H9 (cell line): ENCODE data around the gene TMX1. TPM values are rescaled to one million over a fixed set of nuclear protein-coding genes. Genes with fewer than 3 reads are reported as not detected.

Experiments
- DNase-seq: peaks from one replicate; pipeline ENCODE4 v3.0.0-alpha.2; 2017
- H2AFZ ChIP-seq: one replicate; pipeline ENCODE4 v1.6.1; 2013; ENCODE audit warnings: mild to moderate bottlenecking, low read length, control low read depth, moderate library complexity
- H2AK5ac ChIP-seq: 2 replicates; pipeline ENCODE4 v1.6.1; 2013; ENCODE audit warnings: low read length, control low read depth, mixed read lengths; ENCODE audit not compliant: insufficient read length
- H2BK120ac ChIP-seq: one replicate; pipeline ENCODE4 v1.6.1; 2013; ENCODE audit warnings: low read depth, mild to moderate bottlenecking, low read length, control low read depth, inconsistent platforms; ENCODE audit not compliant: poor library complexity, severe bottlenecking
- H2BK12ac ChIP-seq: 2 replicates; pipeline ENCODE4 v1.6.1; 2013; ENCODE audit warnings: low read length, control low read depth, mixed read lengths, low read depth; ENCODE audit not compliant: insufficient read length
- H2BK15ac ChIP-seq: 2 replicates; pipeline ENCODE4 v1.6.1; 2013; ENCODE audit warnings: low read depth, low read length, control low read depth
- H2BK20ac ChIP-seq: one replicate; pipeline ENCODE4 v1.6.1; 2013; ENCODE audit warnings: low read depth, mild to moderate bottlenecking, low read length, control low read depth, inconsistent platforms; ENCODE audit not compliant: poor library complexity, severe bottlenecking
- H2BK5ac ChIP-seq: 2 replicates; pipeline ENCODE4 v1.6.1; 2013; ENCODE audit warnings: low read length, control low read depth, mixed read lengths; ENCODE audit not compliant: insufficient read length
- H3K14ac ChIP-seq: 2 replicates; pipeline ENCODE4 v1.6.1; 2013; ENCODE audit warnings: low read length, control low read depth; ENCODE audit not compliant: insufficient read depth
- H3K18ac ChIP-seq: 2 replicates; pipeline ENCODE4 v1.6.1; 2013; ENCODE audit warnings: low read depth, mild to moderate bottlenecking, mixed read lengths, low read length, control low read depth; ENCODE audit not compliant: insufficient read length
- H3K23ac ChIP-seq: 2 replicates; pipeline ENCODE4 v1.6.1; 2013; ENCODE audit warnings: low read length, control low read depth, mixed read lengths, low read depth; ENCODE audit not compliant: insufficient read length
- H3K23me2 ChIP-seq: 2 replicates; pipeline ENCODE4 v1.6.1; 2013; ENCODE audit warnings: low read depth, mild to moderate bottlenecking, mixed read lengths, low read length, control low read depth; ENCODE audit not compliant: insufficient read length, poor library complexity, severe bottlenecking
- H3K27ac ChIP-seq: 2 replicates; pipeline ENCODE4 v1.5.1; 2013; ENCODE audit warnings: low read length, control low read depth, mixed read lengths, low read depth; ENCODE audit not compliant: insufficient read length
- H3K27me3 ChIP-seq: 2 replicates; pipeline ENCODE4 v1.6.1; 2013; ENCODE audit warnings: low read length, control low read depth, inconsistent platforms; ENCODE audit not compliant: insufficient read depth
- H3K4ac ChIP-seq: 2 replicates; pipeline ENCODE4 v1.6.1; 2013; ENCODE audit warnings: low read depth, mild to moderate bottlenecking, control low read depth, inconsistent platforms, low read length, moderate library complexity
- H3K4me1 ChIP-seq: 2 replicates; pipeline ENCODE4 v1.6.1; 2013; ENCODE audit warnings: low read length, control low read depth, inconsistent platforms; ENCODE audit not compliant: insufficient read depth
- H3K4me2 ChIP-seq: 2 replicates; pipeline ENCODE4 v1.6.1; 2013; ENCODE audit warnings: low read length, control low read depth, mixed read lengths; ENCODE audit not compliant: insufficient read length, insufficient read depth
- H3K56ac ChIP-seq: 2 replicates; pipeline ENCODE4 v1.6.1; 2013; ENCODE audit warnings: low read depth, mild to moderate bottlenecking, mixed read lengths, low read length, control low read depth; ENCODE audit not compliant: insufficient read length
- H3K79me1 ChIP-seq: 2 replicates; pipeline ENCODE4 v1.6.1; 2013; ENCODE audit warnings: low read depth, mild to moderate bottlenecking, moderate library complexity, low read length, control low read depth, inconsistent platforms; ENCODE audit not compliant: insufficient read depth, poor library complexity, severe bottlenecking
- H3K79me2 ChIP-seq: 2 replicates; pipeline ENCODE4 v1.6.1; 2013; ENCODE audit warnings: low read length, control low read depth, inconsistent platforms; ENCODE audit not compliant: insufficient read depth
- H3K9ac ChIP-seq: 2 replicates; pipeline ENCODE4 v1.6.1; 2013; ENCODE audit warnings: low read length, control low read depth, mixed read lengths; ENCODE audit not compliant: insufficient read length; ENCODE audit errors: extremely low read depth
- H3K9me3 ChIP-seq: one replicate; pipeline ENCODE4 v1.6.1; 2013; ENCODE audit warnings: low read depth, low read length, inconsistent platforms; ENCODE audit not compliant: control insufficient read depth
- H3T11ph ChIP-seq: one replicate; pipeline ENCODE4 v1.6.1; 2013; ENCODE audit warnings: mild to moderate bottlenecking, low read length, control low read depth, inconsistent platforms
- H4K20me1 ChIP-seq: one replicate; pipeline ENCODE4 v1.6.1; 2013; ENCODE audit not compliant: control insufficient read depth, insufficient read length, insufficient read depth
- H4K5ac ChIP-seq: 2 replicates; pipeline ENCODE4 v1.6.1; 2013; ENCODE audit warnings: low read depth, mild to moderate bottlenecking, mixed read lengths, low read length, control low read depth; ENCODE audit not compliant: insufficient read length
- H4K8ac ChIP-seq: replicated peaks from 2 replicates; pipeline ENCODE4 v1.6.1; 2013; ENCODE audit warnings: low read length, control low read depth, mixed read lengths, low read depth; ENCODE audit not compliant: insufficient read length
- H4K91ac ChIP-seq: 2 replicates; pipeline ENCODE4 v1.6.1; 2013; ENCODE audit warnings: low read depth, mild to moderate bottlenecking, moderate library complexity, mixed read lengths, low read length, control low read depth; ENCODE audit not compliant: insufficient read length
- H3K27ac Mint-ChIP-seq, 3 experiments: 2 replicates in 2 of 3; 3 replicates in 1 of 3; pipeline ENCODE4 v1.8.0; 2020 to 2021; ENCODE audit warnings: mixed read lengths in 3 of 3, mild to moderate bottlenecking in 1 of 3, moderate library complexity in 1 of 3
- H3K27me3 Mint-ChIP-seq: 2 replicates; pipeline ENCODE4 v1.8.0; 2021; ENCODE audit warnings: low read depth, mild to moderate bottlenecking, moderate library complexity, mixed read lengths
- H3K36me3 Mint-ChIP-seq, 3 experiments: 2 replicates in 2 of 3; 3 replicates in 1 of 3; pipeline ENCODE4 v1.8.0; 2020 to 2021; ENCODE audit warnings: low read depth in 3 of 3, mixed read lengths in 3 of 3; ENCODE audit not compliant: insufficient read depth in 1 of 3
- H3K4me1 Mint-ChIP-seq, 2 experiments: 2 replicates each; pipeline ENCODE4 v1.8.0; 2020; ENCODE audit warnings: mixed read lengths in 2 of 2
- H3K4me3 Mint-ChIP-seq, 2 experiments: 2 replicates in 1 of 2; 3 replicates in 1 of 2; pipeline ENCODE4 v1.8.0; 2020 to 2021; ENCODE audit warnings: mild to moderate bottlenecking in 2 of 2, mixed read lengths in 2 of 2, moderate library complexity in 1 of 2
- H3K9me3 Mint-ChIP-seq, 2 experiments: 2 replicates in 1 of 2; 3 replicates in 1 of 2; pipeline ENCODE4 v1.8.0; 2020; ENCODE audit warnings: mild to moderate bottlenecking in 2 of 2, mixed read lengths in 2 of 2, moderate library complexity in 1 of 2
- CTCF ChIP-seq: fragments of 200-600 bp; sonication (generic); conservative IDR thresholded peaks from 3 replicates; pipeline ENCODE4 v1.8.0; 2021; ENCODE audit warnings: antibody characterized with exemption, mild to moderate bottlenecking
- WGBS: extraction: QIAGEN DNeasy Blood & Tissue Kit; methylation state at CpG from one replicate; pipeline ENCODE4 v1.1.7; 2013; ENCODE audit warnings: missing lambda C conversion rate, low lambda C conversion rate, mixed read lengths; ENCODE audit not compliant: insufficient read length; ENCODE audit errors: extremely low coverage; 5-methylcytosine and 5-hydroxymethylcytosine counted together
- total RNA-seq: library from RNA; stranded (reverse); gene quantifications from 2 replicates; pipeline ENCODE4 v1.2.1, GENCODE V29; 2021

The TMX1 gene
- total RNA-seq, 1 experiment from 2014 or later = 83.5 TPM

GRCh38 chr14:51293912-51294389, 53.9 kb downstream of the TMX1 start:
- no peak overlapping the region for H3K56ac ChIP-seq
- H3K9me3 ChIP-seq = no peaks in the 10 kb centered on the region
- H4K8ac ChIP-seq = no peak overlapping the region
- DNase-seq = no peak
- H2AK5ac ChIP-seq = no peak overlapping the region
- no peak overlapping the region for H2AFZ ChIP-seq
- H2BK5ac ChIP-seq = no peak overlapping the region
- H3K4me3 Mint-ChIP-seq = no peak overlapping the region
- H2BK12ac ChIP-seq = no peak overlapping the region
- H3K4ac ChIP-seq = no peak overlapping the region
- no peaks in the 10 kb centered on the region for H3K79me1 ChIP-seq
- H3K4me1 Mint-ChIP-seq = peaks cover 18 to 33% of the 10 kb centered on the region in 2 experiments
- H3K4me2 ChIP-seq = no peak overlapping the region
- no peaks in the 10 kb centered on the region for H4K20me1 ChIP-seq
- no peak overlapping the region for H3K18ac ChIP-seq
- H3K23me2 ChIP-seq = no peaks in the 10 kb centered on the region
- H3T11ph ChIP-seq = no peak overlapping the region
- H2BK15ac ChIP-seq = no peak overlapping the region
- H3K4me1 ChIP-seq = no peaks in the 10 kb centered on the region
- no peaks in the 10 kb centered on the region for H3K27me3 ChIP-seq
- no peak overlapping the region for H3K27ac ChIP-seq
- H3K9ac ChIP-seq = no peak overlapping the region
- WGBS = no CpG with 5 or more reads among the region's 6 CpGs
- H3K23ac ChIP-seq = no peak overlapping the region
- no peaks in the 10 kb centered on the region for H3K27me3 Mint-ChIP-seq
- no peak overlapping the region for H2BK20ac ChIP-seq
- H2BK120ac ChIP-seq = no peak overlapping the region
- no peak overlapping the region for H4K5ac ChIP-seq
- H4K91ac ChIP-seq = no peak overlapping the region
- TF ChIP-seq CTCF = no peak
- 0 out of 2 replicates have a peak, but pooled peaks cover 2% of the 10 kb centered on the region for H3K79me2 ChIP-seq
- no peak overlapping the region for H3K27ac Mint-ChIP-seq
- H3K14ac ChIP-seq = no peak overlapping the region
- H3K36me3 Mint-ChIP-seq = peaks cover 0 to 6% (median 4%) of the 10 kb centered on the region in 3 experiments; a peak in 3 of 7 replicates
- no peaks in the 10 kb centered on the region for H3K9me3 Mint-ChIP-seq
